Esophagus muscularis mucosa (tissue), 4 donors: ENCODE results near the gene CROCC.

Source experiments
- CTCF ChIP-seq, 3 experiments: fragments of 200-600 bp in 2 of 3; fragments of 450-650 bp in 1 of 3; sonication (generic) in 2 of 3; IDR thresholded peaks; one replicate each; pipeline ENCODE4 v1.5.1; 2017 to 2019; ENCODE audit warnings: antibody characterized with exemption in 3 of 3, mild to moderate bottlenecking in 2 of 3, moderate library complexity in 1 of 3
- EP300 ChIP-seq: sonication (generic); formaldehyde crosslinking; IDR thresholded peaks from one replicate; pipeline ENCODE4 v1.6.1; 2017; ENCODE audit warnings: antibody characterized with exemption
- POLR2A ChIP-seq: fragments of 450-650 bp; IDR thresholded peaks from one replicate; pipeline ENCODE4 v1.6.1; 2017; ENCODE audit warnings: antibody characterized with exemption, moderate library complexity, mild to moderate bottlenecking, low read depth
- POLR2AphosphoS5 ChIP-seq, 2 donors: sonication (generic); formaldehyde crosslinking; IDR thresholded peaks; one replicate each; pipeline ENCODE4 v1.6.1; 2017; ENCODE audit warnings: antibody characterized with exemption in 2 of 2

- TF ChIP-seq CTCF (IDR thresholded peaks at IDR 0.05) = no peak
- no peak for TF ChIP-seq POLR2AphosphoS5 (IDR thresholded peaks at IDR 0.05)
- TF ChIP-seq POLR2A = no peak
- no peak for TF ChIP-seq EP300
Observed at GRCh38 chr1:16915627-16915973, 6.1 kb upstream of the CROCC start.
